Stimulated activated CD4-positive, alpha-beta T cell treated with anti-CD3 and anti-CD28 coated beads, Interleukin-1b, Interleukin-23, amount 100 ng/mL, for 24 hours (primary cell): Measurements from ENCODE around the gene NFATC1.
"Not testable (repeated sequence)": the region's sequence is repeated elsewhere in the genome, so short reads cannot be mapped to it uniquely, and the experiment has no call there.

Experiments used
- DNase-seq, 4 experiments: peaks; one replicate each; pipeline ENCODE4 v3.0.0-alpha.2; 2020; ENCODE audit warnings: low read depth in 4 of 4, low spot score in 1 of 4

Gene NFATC1

GRCh38 chr18:79470547-79470946 lies 74.8 kb downstream of the NFATC1 start:
- no peak for DNase-seq

GRCh38 chr18:79471046-79471445 lies 75.3 kb downstream of the NFATC1 start:
- DNase-seq, result no peak

GRCh38 chr18:79471597-79471996 lies 75.9 kb downstream of the NFATC1 start:
- DNase-seq, result no peak

GRCh38 chr18:79472176-79472575 lies 76.4 kb downstream of the NFATC1 start:
- DNase-seq, result no peak

GRCh38 chr18:79472946-79473345 lies 77.2 kb downstream of the NFATC1 start:
- no peak for DNase-seq

- no peak for DNase-seq
Measured at GRCh38 chr18:79476031-79476917, 80.5 kb downstream of the NFATC1 start.

GRCh38 chr18:79476918-79477571 lies 81.3 kb downstream of the NFATC1 start:
- DNase-seq, result no peak

- DNase-seq, result no peak
Measured at GRCh38 chr18:79477711-79478483, 82.2 kb downstream of the NFATC1 start.

- no peak for DNase-seq
Measured at GRCh38 chr18:79478484-79479115, 82.9 kb downstream of the NFATC1 start.

GRCh38 chr18:79479116-79479760 lies 83.5 kb downstream of the NFATC1 start:
- DNase-seq, result no peak

- no peak for DNase-seq
Measured at GRCh38 chr18:79479761-79480161, 84.0 kb downstream of the NFATC1 start.

- DNase-seq, result no peak
Measured at GRCh38 chr18:79480171-79481045, 84.7 kb downstream of the NFATC1 start.

GRCh38 chr18:79481046-79481790 lies 85.5 kb downstream of the NFATC1 start:
- DNase-seq, result no peak

- DNase-seq, result not testable (repeated sequence)
Measured at GRCh38 chr18:79483393-79483792, 87.7 kb downstream of the NFATC1 start.

- no peak for DNase-seq
Measured at GRCh38 chr18:79483971-79484491, 88.3 kb downstream of the NFATC1 start.

- DNase-seq, result no peak
Measured at GRCh38 chr18:79484661-79485621, 89.2 kb downstream of the NFATC1 start.

GRCh38 chr18:79485788-79486355 lies 90.1 kb downstream of the NFATC1 start:
- DNase-seq, result no peak
